GM18951 (cell line): ENCODE results near the gene LRRC8E.

Experiments used
- POLR2A ChIP-seq: IDR thresholded peaks from 4 replicates; pipeline ENCODE4 v1.6.1; 2011; ENCODE audit warnings: mild to moderate bottlenecking; ENCODE audit not compliant: insufficient read length, insufficient read depth; ENCODE audit errors: extremely low read depth
- in situ Hi-C: fragments of 300-500 bp; cut with MboI; formaldehyde crosslinking; loops from one replicate; pipeline ENCODE4 v1.12.0; 2022; ENCODE audit warnings: low sequenced_read_pairs, mixed read lengths, inconsistent platforms; ENCODE audit not compliant: unreplicated experiment

Gene LRRC8E

DNA sequence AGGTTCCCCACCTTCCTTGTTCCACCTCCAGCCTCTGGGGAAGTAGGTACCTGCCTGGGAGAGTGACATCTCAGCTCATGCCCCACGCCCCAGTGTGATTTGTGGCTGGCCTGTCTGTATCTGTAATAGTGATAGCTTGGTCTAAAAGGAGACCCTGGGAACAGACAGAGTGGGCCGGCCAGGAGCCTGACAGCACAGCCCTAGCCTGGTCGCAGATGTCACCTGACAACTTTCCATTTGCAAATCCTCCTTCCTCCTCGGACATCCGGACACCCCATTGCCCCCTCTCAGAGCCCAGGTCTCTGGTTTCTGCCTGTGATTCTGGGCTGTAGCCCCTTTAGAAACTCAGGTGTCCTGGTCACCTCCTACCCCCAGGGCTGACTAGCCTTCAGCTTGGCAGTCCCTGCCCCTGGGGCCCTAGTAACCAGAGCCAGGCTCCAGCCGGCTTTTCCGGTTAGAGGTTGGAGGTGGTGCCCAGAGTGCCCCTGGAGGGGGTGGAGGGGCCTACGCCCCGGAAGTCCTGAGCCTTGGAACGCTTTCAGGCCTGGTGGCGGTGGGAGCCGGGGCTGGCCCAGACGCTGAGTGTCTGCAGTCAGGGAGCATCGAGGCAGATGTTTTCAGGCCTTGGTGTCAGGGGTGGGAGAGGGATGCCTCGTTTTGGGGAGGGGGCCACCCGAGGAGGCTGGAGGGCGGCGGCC lies 6.5 kb downstream of the LRRC8E start:
- no peak for TF ChIP-seq POLR2A
- in situ Hi-C loops: no loop called here

DNA sequence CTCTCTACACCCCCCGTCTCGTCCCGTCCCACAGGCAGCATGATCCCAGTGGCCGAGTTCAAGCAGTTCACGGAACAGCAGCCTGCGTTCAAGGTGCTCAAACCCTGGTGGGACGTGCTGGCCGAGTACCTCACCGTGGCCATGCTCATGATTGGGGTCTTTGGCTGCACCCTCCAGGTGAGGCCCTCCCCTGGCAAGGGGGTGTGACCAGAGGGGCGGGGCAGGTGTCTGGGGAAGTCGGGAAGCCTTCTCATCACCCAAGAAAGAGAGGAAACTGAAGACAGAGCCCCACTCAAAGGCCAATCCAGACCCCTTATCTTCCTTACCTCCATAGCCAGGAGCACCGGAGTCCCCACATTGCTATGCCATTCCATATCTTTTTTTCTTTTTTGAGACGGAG lies 7.3 kb downstream of the LRRC8E start:
- TF ChIP-seq POLR2A: no peak
- in situ Hi-C loops: no loop called here

DNA sequence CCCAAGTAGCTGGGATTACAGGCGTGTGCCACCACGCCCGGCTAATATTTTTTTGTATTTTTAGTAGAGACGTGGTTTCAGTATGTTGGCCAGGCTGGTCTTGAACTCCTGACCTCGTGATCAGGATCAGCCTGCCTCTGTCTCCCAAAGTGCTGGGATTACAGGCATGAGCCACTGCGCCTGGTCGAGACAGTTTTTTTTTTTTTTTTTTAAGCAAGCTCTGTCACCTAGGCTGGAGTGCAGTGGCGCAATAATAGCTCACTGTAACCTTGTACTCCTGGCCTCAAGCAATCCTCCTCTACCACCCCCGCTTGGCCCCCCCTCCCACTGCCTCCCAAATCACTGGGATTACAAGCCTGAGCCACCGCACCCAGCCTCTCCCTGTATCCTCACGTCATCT lies 9.0 kb downstream of the LRRC8E start:
- in situ Hi-C loops: no loop called here
- no peak for TF ChIP-seq POLR2A

DNA sequence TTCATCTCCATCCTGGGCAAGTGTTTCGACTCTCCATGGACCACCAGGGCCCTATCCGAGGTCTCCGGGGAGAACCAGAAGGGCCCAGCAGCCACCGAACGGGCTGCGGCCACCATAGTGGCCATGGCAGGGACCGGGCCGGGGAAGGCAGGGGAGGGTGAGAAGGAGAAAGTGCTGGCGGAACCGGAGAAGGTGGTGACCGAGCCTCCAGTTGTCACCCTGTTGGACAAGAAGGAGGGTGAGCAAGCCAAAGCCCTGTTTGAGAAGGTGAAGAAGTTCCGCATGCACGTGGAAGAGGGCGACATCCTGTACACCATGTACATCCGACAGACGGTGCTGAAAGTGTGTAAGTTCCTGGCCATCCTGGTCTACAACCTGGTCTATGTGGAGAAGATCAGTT lies 10.7 kb downstream of the LRRC8E start:
- in situ Hi-C loops: no loop called here
- no peak for TF ChIP-seq POLR2A

DNA sequence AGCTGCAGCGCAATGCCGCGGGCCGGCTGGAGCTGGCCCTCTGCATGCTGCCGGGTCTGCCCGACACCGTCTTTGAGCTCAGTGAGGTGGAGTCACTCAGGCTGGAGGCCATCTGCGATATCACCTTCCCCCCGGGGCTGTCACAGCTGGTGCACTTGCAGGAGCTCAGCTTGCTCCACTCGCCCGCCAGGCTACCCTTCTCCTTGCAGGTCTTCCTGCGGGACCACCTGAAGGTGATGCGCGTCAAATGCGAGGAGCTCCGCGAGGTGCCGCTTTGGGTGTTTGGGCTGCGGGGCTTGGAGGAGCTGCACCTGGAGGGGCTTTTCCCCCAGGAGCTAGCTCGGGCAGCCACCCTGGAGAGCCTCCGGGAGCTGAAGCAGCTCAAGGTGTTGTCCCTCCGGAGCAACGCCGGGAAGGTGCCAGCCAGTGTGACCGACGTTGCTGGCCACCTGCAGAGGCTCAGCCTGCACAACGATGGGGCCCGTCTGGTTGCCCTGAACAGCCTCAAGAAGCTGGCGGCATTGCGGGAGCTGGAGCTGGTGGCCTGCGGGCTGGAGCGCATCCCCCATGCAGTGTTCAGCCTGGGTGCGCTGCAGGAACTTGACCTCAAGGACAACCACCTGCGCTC lies 11.6 kb downstream of the LRRC8E start:
- in situ Hi-C loops: no loop called here
- TF ChIP-seq POLR2A: no peak

DNA sequence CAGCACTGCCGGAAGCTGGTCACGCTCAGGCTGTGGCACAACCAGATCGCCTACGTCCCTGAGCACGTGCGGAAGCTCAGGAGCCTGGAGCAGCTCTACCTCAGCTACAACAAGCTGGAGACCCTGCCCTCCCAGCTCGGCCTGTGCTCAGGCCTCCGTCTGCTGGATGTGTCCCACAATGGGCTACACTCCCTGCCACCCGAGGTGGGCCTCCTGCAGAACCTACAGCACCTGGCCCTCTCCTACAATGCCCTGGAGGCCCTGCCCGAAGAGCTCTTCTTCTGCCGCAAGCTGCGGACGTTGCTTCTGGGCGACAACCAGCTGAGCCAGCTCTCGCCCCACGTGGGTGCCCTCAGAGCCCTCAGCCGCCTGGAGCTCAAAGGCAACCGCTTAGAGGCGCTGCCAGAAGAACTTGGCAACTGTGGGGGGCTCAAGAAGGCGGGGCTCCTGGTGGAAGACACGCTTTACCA lies 12.1 kb downstream of the LRRC8E start:
- no peak for TF ChIP-seq POLR2A
- in situ Hi-C loops: no loop called here

DNA sequence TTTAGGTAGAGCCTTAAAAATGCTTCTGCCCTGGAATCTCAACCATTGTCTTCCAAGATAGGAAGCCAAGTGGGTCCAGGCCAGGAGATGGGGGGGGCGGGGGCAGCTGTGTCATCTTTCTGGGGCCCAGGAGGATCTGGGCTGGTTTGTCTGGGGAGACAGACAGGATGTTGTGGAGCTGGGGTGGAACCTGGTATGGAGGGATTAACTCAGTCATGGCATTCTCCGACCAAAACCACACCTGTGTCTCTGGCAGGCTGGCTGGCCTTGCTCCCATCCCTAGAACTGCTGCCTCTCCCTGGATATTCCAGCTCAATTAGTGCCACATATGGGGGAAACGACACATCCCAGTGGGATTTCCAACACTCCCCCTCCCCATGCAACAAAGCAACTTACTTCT lies 12.6 kb downstream of the LRRC8E start:
- in situ Hi-C loops: no loop called here
- no peak for TF ChIP-seq POLR2A

DNA sequence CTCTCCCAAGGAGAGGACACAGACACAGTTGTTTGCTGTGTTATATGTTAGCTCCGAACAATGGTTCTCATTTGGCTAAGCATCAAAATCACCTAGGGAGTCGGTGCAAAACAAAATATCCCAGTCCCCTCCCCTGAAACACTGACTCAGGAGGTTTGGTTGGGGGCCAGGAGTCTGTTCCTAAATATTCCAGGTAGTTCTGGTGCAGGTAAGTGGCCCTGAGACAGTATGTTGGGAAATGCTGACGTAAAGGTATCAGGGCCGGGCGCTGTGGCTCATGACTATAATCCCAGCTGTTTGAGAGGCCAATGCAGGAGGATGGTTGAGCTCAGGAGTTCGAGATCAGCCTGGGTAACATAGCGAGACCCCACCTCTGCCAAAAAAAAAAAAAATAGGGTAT lies 13.0 kb downstream of the LRRC8E start:
- no peak for TF ChIP-seq POLR2A
- in situ Hi-C loops: no loop called here

DNA sequence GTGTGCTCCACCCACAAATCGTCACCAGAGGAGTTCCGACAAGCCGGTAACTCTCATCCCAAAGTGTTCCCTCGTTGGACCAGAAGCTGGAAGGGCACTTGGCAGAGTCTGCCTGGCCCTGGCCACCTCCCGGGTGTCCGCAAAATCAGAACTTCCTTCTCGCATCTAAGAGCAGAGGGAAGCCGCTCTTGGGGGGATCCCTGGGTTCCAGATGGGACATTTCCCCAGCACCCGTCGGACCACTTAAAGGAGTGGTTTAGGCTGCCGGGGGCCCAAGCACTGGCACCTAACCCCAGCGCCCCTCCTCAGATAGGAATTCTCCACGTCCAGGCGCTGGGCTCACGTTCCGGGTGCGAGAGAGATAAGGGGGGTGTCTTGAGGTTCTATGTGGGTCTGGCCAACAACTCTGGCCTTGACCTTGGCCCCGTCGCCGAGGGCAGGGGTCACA lies 14.5 kb downstream of the LRRC8E start:
- TF ChIP-seq POLR2A: no peak
- in situ Hi-C loops: no loop called here

DNA sequence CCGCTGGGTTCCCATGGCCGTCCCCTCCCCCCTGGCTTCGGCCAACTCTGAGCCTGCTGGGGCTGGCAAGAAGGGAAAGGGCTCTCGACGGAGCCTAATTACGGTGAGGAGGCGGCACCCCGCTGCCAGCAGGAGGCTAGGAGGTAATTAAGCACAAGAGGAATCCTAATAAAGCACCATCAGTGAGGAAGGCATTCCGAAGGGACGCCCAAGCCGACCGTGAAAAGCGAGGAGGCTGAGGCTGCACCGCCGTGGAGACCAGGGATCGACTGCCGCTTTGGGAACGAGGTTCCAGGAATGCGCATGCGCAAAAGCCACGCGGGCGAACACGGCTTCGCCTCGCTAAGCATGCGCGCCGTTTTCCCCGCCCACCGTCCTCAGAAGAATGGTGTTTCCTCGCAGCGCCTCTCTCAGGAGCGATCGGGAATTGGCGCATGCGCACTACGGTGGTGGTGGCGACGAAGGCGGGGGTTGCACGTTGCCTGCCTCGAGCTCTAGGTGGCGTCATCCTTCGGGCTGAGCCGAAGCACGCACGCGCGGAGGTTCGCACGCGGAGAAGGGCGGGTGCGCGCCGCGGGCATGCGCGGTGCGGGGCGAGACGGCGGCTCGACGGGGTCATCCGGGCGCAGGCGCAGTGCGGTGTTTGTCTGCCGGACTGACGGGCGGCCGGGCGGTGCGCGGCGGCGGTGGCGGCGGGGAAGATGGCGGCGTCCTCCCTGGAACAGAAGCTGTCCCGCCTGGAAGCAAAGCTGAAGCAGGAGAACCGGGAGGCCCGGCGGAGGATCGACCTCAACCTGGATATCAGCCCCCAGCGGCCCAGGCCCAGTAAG lies 15.1 kb downstream of the LRRC8E start, which contains the start of gene MAP2K7:
TSS of gene MAP2K7 (plus strand) at position 634 of the 830 bp plus-strand sequence. CDS start at position 702, 68 bp downstream.
- in situ Hi-C loops: no loop called here

DNA sequence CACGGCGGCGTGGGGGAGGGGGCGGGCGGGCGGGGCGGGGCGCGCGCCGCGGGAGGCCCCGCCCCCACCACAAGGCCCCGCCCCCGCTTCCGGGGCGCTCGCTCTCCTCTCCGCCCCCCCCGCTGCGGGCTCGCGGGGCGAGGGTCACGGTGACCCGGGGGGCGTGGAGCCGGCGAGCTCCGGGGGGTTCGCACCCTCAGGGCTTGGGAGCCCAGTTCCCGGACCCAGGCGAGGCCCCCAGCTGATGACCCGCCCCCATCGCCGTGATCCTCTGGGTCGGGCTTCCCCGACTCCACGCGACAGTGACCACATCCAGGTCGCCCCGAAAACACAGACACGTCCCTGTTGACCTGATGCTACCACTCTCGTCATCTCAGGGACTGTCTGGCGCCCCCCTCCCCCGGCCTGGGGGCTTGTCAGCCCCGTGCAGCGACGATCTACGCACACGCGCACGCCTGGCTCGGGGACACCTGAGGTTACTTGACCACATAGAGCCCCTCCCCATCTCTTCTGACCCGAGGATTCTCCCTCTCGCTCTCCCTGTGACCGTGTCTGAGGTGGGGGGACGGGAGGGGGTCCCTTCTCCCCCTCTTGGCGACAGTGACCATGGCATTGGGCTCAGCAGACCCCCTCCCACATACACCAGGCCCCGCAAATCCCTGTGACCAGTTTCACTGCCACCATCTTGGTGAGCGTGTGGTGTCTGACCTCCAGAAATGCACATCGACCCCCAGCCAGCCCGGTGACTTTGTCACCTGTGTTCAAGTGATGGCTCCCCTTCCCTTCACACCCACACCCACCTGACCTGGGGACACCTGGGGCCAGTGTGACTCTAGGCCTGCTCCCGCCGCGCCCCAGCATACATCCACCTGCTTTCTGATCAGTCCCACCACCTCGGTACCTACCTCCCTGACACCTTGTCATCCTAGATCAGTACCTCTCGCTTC lies 16.0 kb downstream of the LRRC8E start:
- in situ Hi-C loops: no loop called here
- TF ChIP-seq POLR2A: no peak

More for the DNA sequence above, 15.1 kb downstream of the LRRC8E start, which contains the start of gene MAP2K7:
- peak; percentile 93 for TF ChIP-seq POLR2A

DNA sequence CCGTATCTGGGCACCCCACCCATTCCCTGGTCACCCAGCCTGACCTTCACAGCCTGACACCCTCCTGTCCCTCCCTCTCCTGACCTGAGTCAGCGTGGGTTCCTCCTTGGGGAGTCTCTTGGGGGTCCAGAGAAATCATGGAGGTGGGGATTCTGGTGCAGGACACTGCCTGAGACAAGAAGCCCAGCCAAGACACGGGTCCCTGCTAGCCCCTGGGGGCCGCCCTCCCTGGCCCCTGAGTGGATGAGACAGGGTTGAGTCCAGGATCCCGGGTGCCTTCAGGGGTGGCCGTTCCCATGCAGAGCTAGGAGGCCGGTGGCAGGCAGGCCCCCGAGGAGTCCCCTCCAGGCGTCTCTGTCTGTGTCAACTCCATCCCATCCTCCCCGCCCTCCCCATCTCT lies 17.0 kb downstream of the LRRC8E start:
- in situ Hi-C loops: no loop called here
- TF ChIP-seq POLR2A: no peak
